ENCODE data around the gene EPS15.

Gene EPS15

GRCh38 chr1:51310871-51311613, 208.0 kb downstream of the EPS15 start:
- POLR2A ChIA-PET: no interaction called here
- CTCF ChIA-PET: no interaction called here
- DNase-seq (ENCODE audit: extremely low spot score): no peak
- no peak for TF ChIP-seq BHLHE40 (IDR thresholded peaks at IDR 0.05; ENCODE audit: borderline replicate concordance)
- no peak for TF ChIP-seq FOXA1 (IDR thresholded peaks at IDR 0.05)
- TF ChIP-seq HDGF (IDR thresholded peaks at IDR 0.05; ENCODE audit: borderline replicate concordance): no peak
- TF ChIP-seq ELF4 (IDR thresholded peaks at IDR 0.05): no peak
- TF ChIP-seq FOXK2 (IDR thresholded peaks at IDR 0.05): no peak
- TF ChIP-seq L3MBTL2 (conservative IDR thresholded peaks at IDR 0.05): no peak
- TF ChIP-seq, protein P1, sequence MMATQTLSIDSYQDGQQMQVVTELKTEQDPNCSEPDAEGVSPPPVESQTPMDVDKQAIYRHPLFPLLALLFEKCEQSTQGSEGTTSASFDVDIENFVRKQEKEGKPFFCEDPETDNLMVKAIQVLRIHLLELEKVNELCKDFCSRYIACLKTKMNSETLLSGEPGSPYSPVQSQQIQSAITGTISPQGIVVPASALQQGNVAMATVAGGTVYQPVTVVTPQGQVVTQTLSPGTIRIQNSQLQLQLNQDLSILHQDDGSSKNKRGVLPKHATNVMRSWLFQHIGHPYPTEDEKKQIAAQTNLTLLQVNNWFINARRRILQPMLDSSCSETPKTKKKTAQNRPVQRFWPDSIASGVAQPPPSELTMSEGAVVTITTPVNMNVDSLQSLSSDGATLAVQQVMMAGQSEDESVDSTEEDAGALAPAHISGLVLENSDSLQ (IDR thresholded peaks at IDR 0.05): no peak
- TF ChIP-seq SUZ12 (IDR thresholded peaks at IDR 0.05): no peak
- TF ChIP-seq ZNF384 (IDR thresholded peaks at IDR 0.05): no peak
- no peak for TF ChIP-seq NFRKB (IDR thresholded peaks at IDR 0.05)

GRCh38 chr1:51309291-51309690, 209.8 kb downstream of the EPS15 start:
- DNase-seq (ENCODE audit: extremely low spot score): no peak
- CTCF ChIA-PET: no interaction called here
- no peak for TF ChIP-seq HDGF (IDR thresholded peaks at IDR 0.05; ENCODE audit: borderline replicate concordance)
- TF ChIP-seq NFRKB (IDR thresholded peaks at IDR 0.05): no peak
- TF ChIP-seq TARDBP (IDR thresholded peaks at IDR 0.05): no peak
- TF ChIP-seq, protein P1 (IDR thresholded peaks at IDR 0.05): no peak
- TF ChIP-seq ARNT (IDR thresholded peaks at IDR 0.05): no peak
- TF ChIP-seq FOXK2 (IDR thresholded peaks at IDR 0.05): no peak
- TF ChIP-seq FOXM1 (IDR thresholded peaks at IDR 0.05; ENCODE audit: borderline replicate concordance): no peak
- no peak for TF ChIP-seq FOXA1 (IDR thresholded peaks at IDR 0.05)
- TF ChIP-seq BHLHE40 (IDR thresholded peaks at IDR 0.05; ENCODE audit: borderline replicate concordance): no peak
- no peak for TF ChIP-seq L3MBTL2 (conservative IDR thresholded peaks at IDR 0.05)
- no peak for TF ChIP-seq SUZ12 (IDR thresholded peaks at IDR 0.05)
- TF ChIP-seq LEF1 (IDR thresholded peaks at IDR 0.05; ENCODE audit: borderline replicate concordance): no peak
- no peak for TF ChIP-seq ELF4 (IDR thresholded peaks at IDR 0.05)
- POLR2A ChIA-PET: interaction anchor here (1.0 kb wide), 1 partner anchor 74 kb away, joined by 3 read pairs; the partner anchor contains the start of gene RNF11

DNA sequence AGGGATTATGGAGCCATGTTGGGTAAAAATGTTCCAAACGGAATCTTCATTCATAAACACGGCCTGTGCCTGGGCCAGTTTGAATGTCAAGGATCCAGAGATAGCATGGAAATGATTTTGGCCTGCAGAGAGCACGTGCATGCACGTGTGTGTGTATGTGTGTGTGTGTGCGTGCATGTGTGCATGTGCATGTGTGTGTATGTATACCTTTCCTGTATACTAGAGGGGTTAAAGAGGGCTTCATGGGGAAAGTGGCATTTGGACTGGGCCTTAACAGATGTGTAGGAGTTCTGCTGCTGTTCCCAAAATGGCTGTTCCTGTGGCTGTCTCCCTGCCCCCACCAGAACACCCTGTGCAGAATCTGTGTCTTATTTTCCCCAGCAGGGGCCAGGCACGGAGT, 210.4 kb downstream of the EPS15 start:
- TF ChIP-seq NFRKB (IDR thresholded peaks at IDR 0.05): no peak
- ChIA-PET CTCF (no interaction called here), POLR2A (no interaction called here)
- DNase-seq (ENCODE audit: extremely low spot score): no peak

- TF ChIP-seq SUZ12 (IDR thresholded peaks at IDR 0.05) (no peak), HDGF (IDR thresholded peaks at IDR 0.05; ENCODE audit: borderline replicate concordance) (no peak), NFRKB (IDR thresholded peaks at IDR 0.05) (no peak), ARNT (IDR thresholded peaks at IDR 0.05) (no peak), LEF1 (IDR thresholded peaks at IDR 0.05; ENCODE audit: borderline replicate concordance) (no peak), FOXK2 (IDR thresholded peaks at IDR 0.05) (no peak)
- POLR2A ChIA-PET: interaction anchor here (2.2 kb wide), 1 partner anchor 10 kb away, joined by 8 read pairs; no protein-coding TSS in a partner anchor
- CTCF ChIA-PET: interaction anchor here (0.6 kb wide), 1 partner anchor 22 kb away, joined by 3 read pairs; no protein-coding TSS in a partner anchor
- no peak for DNase-seq (ENCODE audit: extremely low spot score)
These were observed 212.1 kb downstream of the EPS15 start for GRCh38 chr1:51306950-51307349.

- ChIA-PET POLR2A (interaction anchor here (1.3 to 2.2 kb wide), 2 partner anchors 8 to 69 kb away, joined by 4 to 8 read pairs; partner anchors contain the start of gene RNF11), CTCF (interaction anchor here (0.6 to 1.0 kb wide), 3 partner anchors 9 to 19 kb away, joined by 3 to 5 read pairs (median 4); no protein-coding TSS in a partner anchor)
- no peak for DNase-seq (ENCODE audit: extremely low spot score)
- TF ChIP-seq, protein P1 (IDR thresholded peaks at IDR 0.05): no peak
- TF ChIP-seq TARDBP (IDR thresholded peaks at IDR 0.05): no peak
These were observed 213.7 kb downstream of the EPS15 start for GRCh38 chr1:51305371-51305823.

- POLR2A ChIA-PET: no interaction called here
- CTCF ChIA-PET: no interaction called here
- no peak for DNase-seq (ENCODE audit: extremely low spot score)
- TF ChIP-seq SUZ12 (IDR thresholded peaks at IDR 0.05) (no peak), ZNF384 (IDR thresholded peaks at IDR 0.05) (no peak), BHLHE40 (IDR thresholded peaks at IDR 0.05; ENCODE audit: borderline replicate concordance) (no peak), HDGF (IDR thresholded peaks at IDR 0.05; ENCODE audit: borderline replicate concordance) (no peak), ELF4 (IDR thresholded peaks at IDR 0.05) (no peak), TARDBP (IDR thresholded peaks at IDR 0.05) (no peak), NFRKB (IDR thresholded peaks at IDR 0.05) (no peak), SP1 (IDR thresholded peaks at IDR 0.05) (no peak), FOXA1 (IDR thresholded peaks at IDR 0.05) (no peak), LEF1 (IDR thresholded peaks at IDR 0.05; ENCODE audit: borderline replicate concordance) (no peak), FOXK2 (IDR thresholded peaks at IDR 0.05) (no peak), CTBP1 (IDR thresholded peaks at IDR 0.05; ENCODE audit: borderline replicate concordance) (no peak), FOXM1 (IDR thresholded peaks at IDR 0.05; ENCODE audit: borderline replicate concordance) (no peak), L3MBTL2 (conservative IDR thresholded peaks at IDR 0.05) (no peak), ARNT (IDR thresholded peaks at IDR 0.05) (no peak)
- TF ChIP-seq, protein P1 (IDR thresholded peaks at IDR 0.05): no peak
These were observed 214.7 kb downstream of the EPS15 start for GRCh38 chr1:51304360-51304759.

All from HEK293T (cell line).